ENCODE results near the gene XXYLT1. TPM values are rescaled to one million over a fixed set of nuclear protein-coding genes. Genes with fewer than 3 reads are reported as not detected.
A peak's percentile ranks its signal among the peaks of the same experiment; 100 is the strongest.

Gene XXYLT1
- total RNA-seq, 2 experiments from 2014 or later: 17.2 to 19.6 TPM

DNA sequence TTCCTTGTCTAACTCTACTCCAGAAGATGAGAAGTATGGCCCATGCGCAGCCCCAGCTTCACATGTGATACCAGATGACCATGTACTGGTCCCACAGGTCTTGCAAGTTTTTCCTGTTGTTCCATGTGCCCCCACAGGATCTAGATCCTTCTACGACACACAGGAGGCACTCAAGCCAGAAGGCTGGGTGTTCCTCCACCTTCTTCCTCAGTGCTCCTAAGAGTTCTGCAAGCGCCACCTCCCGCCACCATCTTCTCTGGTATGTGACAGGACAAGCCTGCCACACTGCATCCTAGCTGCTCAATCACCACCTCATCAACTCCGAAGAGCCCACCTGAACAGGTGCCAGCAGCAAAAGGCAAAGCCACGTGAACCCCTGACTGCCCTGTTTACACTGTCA, 43.1 kb downstream of the XXYLT1 start:
- CTCF ChIA-PET (ENCODE audit: unreplicated experiment): no interaction called here
- H4K20me1 ChIP-seq (ENCODE audit: insufficient read depth, low read length): no peaks in the 10 kb centered on the region
- H2AFZ ChIP-seq (ENCODE audit: low read length): no peak overlapping the region
- peaks cover 6% of the 10 kb centered on the region for H3K4me1 ChIP-seq (ENCODE audit: insufficient read depth, low read length, poor library complexity, severe bottlenecking)
- H3K27ac ChIP-seq (ENCODE audit: low read depth, low read length, poor library complexity, severe bottlenecking): no peak overlapping the region
- no peaks in the 10 kb centered on the region for H3K9me3 ChIP-seq (ENCODE audit: low read length)
- no TSS peak for BruUV-seq (replicated peaks)
- no peak for DNase-seq (ENCODE audit: low spot score)
- no peaks in the 10 kb centered on the region for H3K79me2 ChIP-seq (ENCODE audit: insufficient read depth, low read depth, low read length)
- TF ChIP-seq, protein P1, sequence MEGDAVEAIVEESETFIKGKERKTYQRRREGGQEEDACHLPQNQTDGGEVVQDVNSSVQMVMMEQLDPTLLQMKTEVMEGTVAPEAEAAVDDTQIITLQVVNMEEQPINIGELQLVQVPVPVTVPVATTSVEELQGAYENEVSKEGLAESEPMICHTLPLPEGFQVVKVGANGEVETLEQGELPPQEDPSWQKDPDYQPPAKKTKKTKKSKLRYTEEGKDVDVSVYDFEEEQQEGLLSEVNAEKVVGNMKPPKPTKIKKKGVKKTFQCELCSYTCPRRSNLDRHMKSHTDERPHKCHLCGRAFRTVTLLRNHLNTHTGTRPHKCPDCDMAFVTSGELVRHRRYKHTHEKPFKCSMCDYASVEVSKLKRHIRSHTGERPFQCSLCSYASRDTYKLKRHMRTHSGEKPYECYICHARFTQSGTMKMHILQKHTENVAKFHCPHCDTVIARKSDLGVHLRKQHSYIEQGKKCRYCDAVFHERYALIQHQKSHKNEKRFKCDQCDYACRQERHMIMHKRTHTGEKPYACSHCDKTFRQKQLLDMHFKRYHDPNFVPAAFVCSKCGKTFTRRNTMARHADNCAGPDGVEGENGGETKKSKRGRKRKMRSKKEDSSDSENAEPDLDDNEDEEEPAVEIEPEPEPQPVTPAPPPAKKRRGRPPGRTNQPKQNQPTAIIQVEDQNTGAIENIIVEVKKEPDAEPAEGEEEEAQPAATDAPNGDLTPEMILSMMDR (conservative IDR thresholded peaks at IDR 0.05; ENCODE audit: low read length): no peak
- no peak for TF ChIP-seq EZH2phosphoT487 (IDR thresholded peaks at IDR 0.05; ENCODE audit: borderline replicate concordance, low read depth, low read length)
- no peaks in the 10 kb centered on the region for H3K9me2 ChIP-seq (ENCODE audit: insufficient read depth, low read length)
- POLR2A ChIA-PET: interaction anchor here (0.6 kb wide), 1 partner anchor 565 kb away, joined by 3 read pairs; no protein-coding TSS in a partner anchor
- H3K4me3 ChIP-seq (ENCODE audit: low read depth, low read length, poor library complexity, severe bottlenecking): no peak overlapping the region
- H3K36me3 ChIP-seq (ENCODE audit: insufficient read depth, low read length): no peaks in the 10 kb centered on the region
- no peak overlapping the region for H3K4me2 ChIP-seq (ENCODE audit: low read length)
- intact Hi-C loops (cut with micrococcal nuclease; ENCODE audit: unreplicated experiment): no loop called here

DNA sequence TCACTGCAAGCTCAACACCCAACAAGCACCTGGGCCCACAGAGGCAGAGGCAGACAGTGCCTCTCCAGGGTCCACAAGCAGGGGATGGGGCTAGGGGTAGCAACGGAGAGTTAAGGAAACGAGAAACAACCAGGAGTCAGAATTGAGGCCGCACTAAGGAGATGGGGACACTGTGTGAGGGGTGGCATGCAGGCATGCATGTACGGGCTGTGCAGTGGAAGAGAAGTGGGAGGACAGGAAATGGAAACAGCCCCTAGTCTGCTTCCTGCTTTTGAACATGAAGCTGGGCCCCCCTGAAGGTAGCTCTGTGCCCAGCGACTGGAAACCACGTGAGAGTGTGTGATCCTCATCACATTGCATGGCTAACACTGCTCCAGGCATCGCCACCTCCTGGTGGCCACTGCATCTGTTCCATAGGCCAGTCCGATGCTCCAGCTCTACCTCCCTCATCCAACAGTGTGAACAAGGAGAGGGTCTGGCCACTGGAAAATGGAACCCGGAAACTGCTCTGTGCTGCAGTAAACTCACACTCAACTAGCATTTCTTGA, 44.0 kb downstream of the XXYLT1 start:
- Histone ChIP-seq H3K4me3 (ENCODE audit: low read depth, low read length, poor library complexity, severe bottlenecking) (no peak overlapping the region), H3K27ac (ENCODE audit: low read depth, low read length, poor library complexity, severe bottlenecking) (no peak overlapping the region), H4K20me1 (ENCODE audit: insufficient read depth, low read length) (no peaks in the 10 kb centered on the region), H3K36me3 (ENCODE audit: insufficient read depth, low read length) (no peaks in the 10 kb centered on the region), H3K4me1 (ENCODE audit: insufficient read depth, low read length, poor library complexity, severe bottlenecking) (peaks cover 6% of the 10 kb centered on the region), H2AFZ (ENCODE audit: low read length) (no peak overlapping the region), H3K4me2 (ENCODE audit: low read length) (no peak overlapping the region), H3K9me3 (ENCODE audit: low read length) (no peaks in the 10 kb centered on the region), H3K79me2 (ENCODE audit: insufficient read depth, low read depth, low read length) (no peaks in the 10 kb centered on the region), H3K9me2 (ENCODE audit: insufficient read depth, low read length) (no peaks in the 10 kb centered on the region)
- BruUV-seq (replicated peaks): no TSS peak
- no peak for TF ChIP-seq EZH2phosphoT487 (IDR thresholded peaks at IDR 0.05; ENCODE audit: borderline replicate concordance, low read depth, low read length)
- TF ChIP-seq, protein P1 (conservative IDR thresholded peaks at IDR 0.05; ENCODE audit: low read length): peak; percentile 47
- intact Hi-C loops (cut with micrococcal nuclease; ENCODE audit: unreplicated experiment): no loop called here
- ChIA-PET POLR2A (interaction anchor here (0.6 kb wide), 2 partner anchors 23 to 566 kb away, joined by 3 to 5 read pairs; no protein-coding TSS in a partner anchor), CTCF (ENCODE audit: unreplicated experiment) (interaction anchor here (0.6 kb wide), 1 partner anchor 44 kb away, joined by 3 read pairs; the partner anchor contains the start of gene XXYLT1)
- DNase-seq (ENCODE audit: low spot score): peak; percentile 37

DNA sequence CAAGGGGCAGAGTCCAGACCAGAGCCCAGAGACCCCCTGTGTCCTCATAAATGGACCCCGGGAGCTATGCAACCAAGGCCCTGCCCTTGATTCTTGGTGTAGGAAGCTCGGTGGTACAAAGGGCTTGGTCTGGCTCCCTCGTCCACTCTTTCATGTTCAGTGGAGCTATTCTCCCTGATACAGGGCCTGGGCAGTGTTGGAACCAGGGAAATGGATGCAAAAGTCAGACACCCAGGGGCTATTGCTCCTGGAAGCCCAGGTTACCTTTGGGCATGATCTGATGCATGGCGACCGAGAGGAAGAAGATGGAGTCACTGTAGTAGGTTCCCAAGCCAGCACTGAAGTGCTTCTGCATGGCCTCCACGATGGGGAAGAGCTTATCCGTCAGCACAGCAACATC, 44.5 kb downstream of the XXYLT1 start:
- no peak for DNase-seq (ENCODE audit: low spot score)
- no peak for TF ChIP-seq EZH2phosphoT487 (IDR thresholded peaks at IDR 0.05; ENCODE audit: borderline replicate concordance, low read depth, low read length)
- TF ChIP-seq, protein P1 (conservative IDR thresholded peaks at IDR 0.05; ENCODE audit: low read length): no peak
- ChIA-PET POLR2A (interaction anchor here (0.6 kb wide), 1 partner anchor 24 kb away, joined by 5 read pairs; no protein-coding TSS in a partner anchor), CTCF (ENCODE audit: unreplicated experiment) (interaction anchor here (0.6 kb wide), 1 partner anchor 45 kb away, joined by 3 read pairs; the partner anchor contains the start of gene XXYLT1)
- Histone ChIP-seq H3K4me3 (ENCODE audit: low read depth, low read length, poor library complexity, severe bottlenecking) (no peak overlapping the region), H3K4me2 (ENCODE audit: low read length) (no peak overlapping the region), H3K27ac (ENCODE audit: low read depth, low read length, poor library complexity, severe bottlenecking) (no peak overlapping the region), H3K9me3 (ENCODE audit: low read length) (no peaks in the 10 kb centered on the region), H3K36me3 (ENCODE audit: insufficient read depth, low read length) (no peaks in the 10 kb centered on the region), H3K4me1 (ENCODE audit: insufficient read depth, low read length, poor library complexity, severe bottlenecking) (peaks cover 6% of the 10 kb centered on the region), H2AFZ (ENCODE audit: low read length) (no peak overlapping the region), H4K20me1 (ENCODE audit: insufficient read depth, low read length) (no peaks in the 10 kb centered on the region), H3K79me2 (ENCODE audit: insufficient read depth, low read depth, low read length) (no peaks in the 10 kb centered on the region), H3K9me2 (ENCODE audit: insufficient read depth, low read length) (no peaks in the 10 kb centered on the region)
- intact Hi-C loops (cut with micrococcal nuclease; ENCODE audit: unreplicated experiment): no loop called here
- no TSS peak for BruUV-seq (replicated peaks)

Measured in OCI-LY7 (cell line).